Measurements from ENCODE around the gene MCTP1.
"Not testable (repeated sequence)": the region's sequence is repeated elsewhere in the genome, so short reads cannot be mapped to it uniquely, and the experiment has no call there.

Gene MCTP1

GRCh38 chr5:95229646-95230045, 55.2 kb downstream of the MCTP1 start:
- H3K4me1 Mint-ChIP-seq: no peaks in the 10 kb centered on the region
- DNase-seq (no peak), ATAC-seq (no peak)
- no peak overlapping the region for H3K27ac Mint-ChIP-seq
- H3K27me3 Mint-ChIP-seq: no peaks in the 10 kb centered on the region
- no peak overlapping the region for H3K4me3 Mint-ChIP-seq
- no peaks in the 10 kb centered on the region for H3K36me3 Mint-ChIP-seq (ENCODE audit: low read depth)
- peaks cover 4% of the 10 kb centered on the region for H3K9me3 Mint-ChIP-seq

DNA sequence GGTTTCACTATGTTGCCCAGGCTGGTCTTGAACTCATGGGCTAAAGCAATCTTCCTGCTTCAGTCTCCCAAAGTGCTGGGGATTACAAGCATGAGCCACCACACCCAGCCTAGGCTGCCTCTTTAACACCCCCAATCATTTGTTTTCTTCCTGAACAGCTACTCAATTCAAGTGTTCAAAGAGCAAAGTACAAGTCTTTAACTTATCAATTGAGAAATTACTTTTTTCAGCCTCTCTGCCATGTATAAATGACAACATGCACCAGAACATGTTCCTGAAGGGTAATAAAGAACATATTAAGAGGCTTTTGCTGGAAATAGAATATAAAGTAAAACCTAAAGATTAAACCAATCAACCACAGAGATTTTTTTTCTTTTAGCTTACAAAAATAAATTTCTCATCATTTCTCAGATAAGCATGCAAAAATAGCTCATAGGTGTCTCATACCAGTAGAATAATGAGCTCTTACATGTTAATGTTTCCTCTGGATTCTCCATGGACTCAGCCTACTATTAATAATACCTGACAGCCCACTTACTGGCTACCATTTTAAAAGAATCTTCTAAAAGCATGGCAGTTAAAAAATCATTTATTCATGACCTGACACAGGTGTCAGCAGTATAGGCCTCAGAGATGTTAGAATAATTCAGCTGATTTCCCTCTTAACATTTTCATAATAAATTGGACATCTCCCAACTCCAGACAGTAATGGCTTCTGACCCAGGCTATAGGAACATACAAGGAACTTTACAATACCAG, 60.0 kb downstream of the MCTP1 start:
- DNase-seq: no peak
- no peak overlapping the region for H3K27ac Mint-ChIP-seq
- H3K36me3 Mint-ChIP-seq (ENCODE audit: low read depth): no peaks in the 10 kb centered on the region
- H3K4me3 Mint-ChIP-seq: no peak overlapping the region
- ATAC-seq: no peak
- no peaks in the 10 kb centered on the region for H3K9me3 Mint-ChIP-seq
- H3K27me3 Mint-ChIP-seq: no peaks in the 10 kb centered on the region
- H3K4me1 Mint-ChIP-seq: no peaks in the 10 kb centered on the region

DNA sequence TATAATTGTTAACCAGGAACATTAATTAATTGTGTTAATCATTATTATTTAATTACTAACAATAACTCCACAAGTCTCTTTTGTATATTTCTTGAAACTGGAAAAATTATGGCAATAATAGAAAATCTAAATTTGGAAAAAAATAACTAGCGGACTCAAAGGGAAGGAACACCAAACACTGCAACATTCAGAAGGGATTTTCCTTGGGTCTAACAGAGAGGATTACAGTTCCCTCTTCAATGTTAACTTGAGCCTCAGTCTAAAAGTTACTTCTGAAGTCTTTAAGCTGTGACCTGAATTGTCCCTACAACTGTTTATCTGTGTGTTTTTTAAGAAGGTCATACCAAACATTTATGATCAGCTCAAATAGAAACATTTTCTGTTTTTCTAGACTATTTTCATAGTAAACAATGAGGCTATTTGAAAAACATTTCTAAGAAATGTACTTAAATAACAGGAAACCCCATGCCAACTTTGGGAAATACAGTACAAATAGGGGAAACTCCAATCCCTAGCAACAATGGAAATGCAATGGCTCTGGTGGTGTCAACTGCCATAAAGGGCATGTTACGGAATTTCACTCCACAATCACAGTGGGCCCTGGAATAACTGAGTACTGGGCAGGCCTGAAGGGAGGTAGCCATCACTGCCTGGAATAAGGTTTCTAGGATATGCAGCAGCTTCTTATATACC, 61.2 kb downstream of the MCTP1 start:
- Mint-ChIP-seq H3K27ac (no peak overlapping the region), H3K27me3 (no peaks in the 10 kb centered on the region), H3K9me3 (no peaks in the 10 kb centered on the region), H3K4me3 (no peak overlapping the region), H3K4me1 (no peaks in the 10 kb centered on the region), H3K36me3 (ENCODE audit: low read depth) (no peaks in the 10 kb centered on the region)
- ATAC-seq (no peak), DNase-seq (no peak)

- no peak for DNase-seq
- Mint-ChIP-seq H3K36me3 (ENCODE audit: low read depth) (no peaks in the 10 kb centered on the region), H3K4me3 (no peak overlapping the region), H3K4me1 (no peaks in the 10 kb centered on the region), H3K27ac (no peak overlapping the region), H3K27me3 (no peaks in the 10 kb centered on the region), H3K9me3 (no peaks in the 10 kb centered on the region)
- no peak for ATAC-seq
Measured at GRCh38 chr5:95222836-95223235, 62.1 kb downstream of the MCTP1 start.

DNA sequence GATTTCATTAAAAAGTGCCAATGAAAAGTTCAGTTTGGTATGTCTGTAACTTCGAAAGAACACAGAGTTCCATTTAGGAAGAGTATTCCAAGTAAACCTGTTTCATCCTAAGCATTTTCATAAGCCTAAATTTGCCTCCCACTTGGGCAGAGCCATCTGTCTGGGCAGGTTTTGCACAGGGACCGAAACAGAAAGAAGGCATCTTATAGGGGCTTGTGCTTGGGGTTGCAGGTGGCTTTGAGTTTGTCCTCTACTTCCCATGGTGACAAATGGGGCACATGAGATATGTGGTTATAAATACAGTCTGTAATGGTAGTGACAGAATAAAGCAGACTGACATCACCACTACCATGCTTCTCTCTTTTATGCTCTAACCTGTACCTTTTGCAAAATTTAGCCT, 63.7 kb downstream of the MCTP1 start:
- H3K9me3 Mint-ChIP-seq: no peaks in the 10 kb centered on the region

GRCh38 chr5:95220381-95220780, 64.5 kb downstream of the MCTP1 start:
- no peaks in the 10 kb centered on the region for H3K36me3 Mint-ChIP-seq (ENCODE audit: low read depth)
- H3K27me3 Mint-ChIP-seq: no peaks in the 10 kb centered on the region
- no peak overlapping the region for H3K4me3 Mint-ChIP-seq
- ATAC-seq: no peak
- no peak overlapping the region for H3K27ac Mint-ChIP-seq
- H3K4me1 Mint-ChIP-seq: no peaks in the 10 kb centered on the region
- no peaks in the 10 kb centered on the region for H3K9me3 Mint-ChIP-seq
- no peak for DNase-seq

More for the DNA sequence above, 63.7 kb downstream of the MCTP1 start:
- DNase-seq (no peak), ATAC-seq (no peak)
- Mint-ChIP-seq H3K4me1 (no peaks in the 10 kb centered on the region), H3K4me3 (no peak overlapping the region), H3K36me3 (ENCODE audit: low read depth) (no peaks in the 10 kb centered on the region), H3K27ac (no peak overlapping the region), H3K27me3 (no peaks in the 10 kb centered on the region)

DNA sequence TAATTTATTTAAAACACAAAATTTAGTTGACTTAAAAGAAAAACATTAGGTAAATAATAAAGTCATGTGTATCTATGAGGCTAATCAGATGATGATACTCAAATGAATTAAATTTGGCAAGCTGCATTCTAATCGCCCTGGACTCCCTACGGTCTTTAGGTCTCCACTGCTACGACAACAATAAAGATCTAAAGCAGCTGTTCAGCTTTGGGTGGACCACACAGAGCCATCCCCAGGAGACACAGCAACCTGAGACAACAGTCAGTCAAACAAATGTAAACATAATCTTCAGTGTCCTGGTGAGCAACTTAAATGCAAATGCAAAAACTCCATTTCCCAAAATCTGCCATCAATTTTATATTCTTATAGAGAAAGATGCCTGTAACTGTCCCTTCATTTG, 65.5 kb downstream of the MCTP1 start:
- H3K9me3 Mint-ChIP-seq: no peaks in the 10 kb centered on the region
- H3K4me1 Mint-ChIP-seq: no peaks in the 10 kb centered on the region
- H3K27ac Mint-ChIP-seq: no peak overlapping the region
- ATAC-seq: no peak
- no peak overlapping the region for H3K4me3 Mint-ChIP-seq
- peaks cover 1% of the 10 kb centered on the region for H3K27me3 Mint-ChIP-seq
- H3K36me3 Mint-ChIP-seq (ENCODE audit: low read depth): no peaks in the 10 kb centered on the region
- no peak for DNase-seq

DNA sequence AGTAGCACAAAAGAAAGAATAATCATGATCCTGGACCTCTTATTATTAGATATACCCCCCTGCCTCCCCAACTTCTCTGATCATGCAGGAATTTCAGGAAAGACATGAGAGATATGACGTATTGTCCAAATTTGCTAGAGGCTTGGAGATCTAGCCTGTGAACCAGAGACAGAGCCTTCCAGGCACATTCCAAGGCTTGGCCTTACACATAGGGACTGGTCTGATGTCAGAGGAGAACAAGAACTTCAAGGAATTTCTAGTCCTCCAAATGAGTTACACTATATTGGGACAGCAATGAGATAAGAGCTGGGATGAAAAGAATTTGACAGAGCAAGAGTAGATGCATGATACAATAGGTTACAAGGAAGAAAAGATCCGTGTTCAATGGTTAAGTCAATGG, 67.0 kb downstream of the MCTP1 start:
- Mint-ChIP-seq H3K27me3 (peaks cover 1% of the 10 kb centered on the region), H3K36me3 (ENCODE audit: low read depth) (no peaks in the 10 kb centered on the region), H3K4me3 (no peak overlapping the region), H3K4me1 (no peaks in the 10 kb centered on the region), H3K9me3 (no peaks in the 10 kb centered on the region), H3K27ac (no peak overlapping the region)
- no peak for DNase-seq
- no peak for ATAC-seq

GRCh38 chr5:95217351-95217750, 67.5 kb downstream of the MCTP1 start:
- Mint-ChIP-seq H3K27ac (no peak overlapping the region), H3K4me1 (no peaks in the 10 kb centered on the region), H3K4me3 (no peak overlapping the region), H3K9me3 (no peaks in the 10 kb centered on the region), H3K27me3 (peaks cover 1% of the 10 kb centered on the region), H3K36me3 (ENCODE audit: low read depth) (no peaks in the 10 kb centered on the region)
- DNase-seq (no peak), ATAC-seq (no peak)

DNA sequence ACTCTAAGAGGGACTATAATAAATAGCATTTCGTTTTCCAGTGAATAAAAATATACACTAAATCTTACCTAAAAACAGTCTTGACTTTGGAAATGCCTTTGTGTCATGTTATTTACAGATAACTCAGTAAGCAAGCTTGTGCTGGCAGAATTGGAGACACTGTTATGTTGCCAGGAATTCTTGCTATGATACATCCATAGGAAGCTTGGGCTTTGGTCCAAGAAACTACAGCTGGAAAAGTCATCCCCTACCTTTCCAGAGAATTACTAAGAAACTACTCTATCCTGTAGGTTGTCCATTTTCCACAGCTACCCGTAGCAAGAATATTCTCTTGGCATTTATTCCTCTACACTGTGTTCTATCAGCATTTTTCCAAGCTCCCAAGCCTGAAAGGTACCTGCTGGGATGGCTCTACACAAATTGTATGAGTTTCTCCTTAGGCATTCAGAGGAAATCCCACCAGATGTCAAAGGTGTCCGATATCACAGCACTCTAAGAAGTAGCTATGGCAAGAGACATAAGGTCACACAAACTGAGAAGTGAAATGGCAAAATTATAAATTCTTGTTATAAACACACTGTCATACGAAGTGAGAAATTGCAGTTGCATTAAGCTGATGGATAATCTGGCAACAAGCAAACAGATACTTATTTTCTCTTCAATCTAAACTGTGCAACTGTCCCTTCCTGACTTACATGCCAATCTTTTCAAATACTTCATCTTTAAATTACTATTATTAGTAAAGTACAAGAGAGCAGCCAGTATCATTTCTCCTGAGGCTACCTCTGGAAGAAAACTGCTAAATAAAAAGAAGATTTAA, 68.5 kb downstream of the MCTP1 start:
- ATAC-seq (no peak), DNase-seq (no peak)
- H3K4me1 Mint-ChIP-seq: no peaks in the 10 kb centered on the region
- H3K36me3 Mint-ChIP-seq (ENCODE audit: low read depth): no peaks in the 10 kb centered on the region
- H3K27me3 Mint-ChIP-seq: peaks cover 1% of the 10 kb centered on the region
- no peak overlapping the region for H3K4me3 Mint-ChIP-seq
- no peak overlapping the region for H3K27ac Mint-ChIP-seq
- peaks cover 6% of the 10 kb centered on the region for H3K9me3 Mint-ChIP-seq

DNA sequence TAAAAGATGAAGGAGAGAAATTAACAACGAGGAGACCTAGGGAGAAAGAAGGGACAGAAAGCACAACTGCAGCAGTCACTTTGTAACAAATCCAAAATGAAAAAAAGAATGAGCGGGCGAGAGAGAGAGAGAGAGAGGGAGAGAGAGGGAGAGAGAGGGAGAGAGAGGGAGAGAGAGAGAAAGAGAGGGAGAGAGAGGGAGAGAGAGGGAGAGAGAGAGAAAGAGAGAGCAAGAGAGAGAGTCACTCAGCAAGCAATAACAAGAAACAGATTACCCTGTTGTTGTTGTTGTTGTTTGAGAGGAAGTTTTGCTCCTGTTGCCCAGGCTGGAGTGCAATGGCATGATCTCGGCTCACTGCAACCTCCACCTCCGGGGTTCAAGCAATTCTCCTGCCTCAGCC, 77.1 kb downstream of the MCTP1 start:
- H3K36me3 Mint-ChIP-seq (ENCODE audit: low read depth); DNase-seq; H3K27me3 Mint-ChIP-seq; H3K27ac Mint-ChIP-seq; ATAC-seq; H3K4me1 Mint-ChIP-seq; H3K4me3 Mint-ChIP-seq: not testable (repeated sequence)
- peaks cover 12% of the 10 kb centered on the region for H3K9me3 Mint-ChIP-seq

DNA sequence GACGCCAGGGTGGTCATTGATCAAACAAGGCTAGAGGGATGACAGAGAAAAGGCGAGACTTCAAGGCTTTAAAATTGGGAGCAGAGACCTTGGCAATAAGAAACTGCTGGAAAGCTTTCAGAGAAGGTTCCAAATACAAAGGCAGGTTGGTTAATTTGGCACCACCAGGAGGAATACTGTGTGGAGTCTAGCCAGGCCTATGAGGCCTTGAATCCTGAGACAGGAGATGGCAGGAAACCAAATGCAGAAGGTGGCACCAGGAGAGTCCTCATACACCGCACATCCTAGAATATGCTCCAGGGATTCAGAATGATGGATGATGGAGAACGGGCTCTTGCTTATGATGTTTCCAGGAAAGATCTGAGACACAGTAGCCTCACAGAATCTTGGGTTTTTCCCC, 90.0 kb downstream of the MCTP1 start:
- no peak for DNase-seq
- no peak overlapping the region for H3K27ac Mint-ChIP-seq
- H3K4me3 Mint-ChIP-seq: no peak overlapping the region
- H3K4me1 Mint-ChIP-seq: no peaks in the 10 kb centered on the region
- ATAC-seq: no peak
- H3K27me3 Mint-ChIP-seq: no peaks in the 10 kb centered on the region
- H3K9me3 Mint-ChIP-seq: no peaks in the 10 kb centered on the region
- no peaks in the 10 kb centered on the region for H3K36me3 Mint-ChIP-seq (ENCODE audit: low read depth)

DNA sequence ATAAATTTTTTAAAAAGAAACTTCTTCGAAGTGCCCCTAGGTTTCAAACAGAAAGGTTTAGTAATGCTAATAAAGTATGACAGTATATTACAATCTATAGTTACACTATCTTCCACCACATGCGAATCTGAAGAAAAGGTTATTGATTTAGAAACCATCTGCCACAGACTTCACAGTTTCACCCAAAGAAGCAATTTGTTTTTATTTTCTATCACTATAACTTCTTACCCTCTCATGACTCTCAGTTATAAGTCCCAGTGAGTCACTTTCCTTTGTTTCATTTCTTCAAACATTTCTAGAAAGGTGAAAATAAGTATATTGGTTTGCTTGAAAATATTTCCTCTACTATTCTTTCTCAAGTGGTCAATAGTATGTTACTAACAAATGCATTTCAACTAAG, 93.6 kb downstream of the MCTP1 start:
- no peak overlapping the region for H3K27ac Mint-ChIP-seq
- H3K36me3 Mint-ChIP-seq (ENCODE audit: low read depth): no peaks in the 10 kb centered on the region
- ATAC-seq: no peak
- no peak overlapping the region for H3K4me3 Mint-ChIP-seq
- no peaks in the 10 kb centered on the region for H3K9me3 Mint-ChIP-seq
- H3K4me1 Mint-ChIP-seq: no peaks in the 10 kb centered on the region
- no peaks in the 10 kb centered on the region for H3K27me3 Mint-ChIP-seq
- no peak for DNase-seq

DNA sequence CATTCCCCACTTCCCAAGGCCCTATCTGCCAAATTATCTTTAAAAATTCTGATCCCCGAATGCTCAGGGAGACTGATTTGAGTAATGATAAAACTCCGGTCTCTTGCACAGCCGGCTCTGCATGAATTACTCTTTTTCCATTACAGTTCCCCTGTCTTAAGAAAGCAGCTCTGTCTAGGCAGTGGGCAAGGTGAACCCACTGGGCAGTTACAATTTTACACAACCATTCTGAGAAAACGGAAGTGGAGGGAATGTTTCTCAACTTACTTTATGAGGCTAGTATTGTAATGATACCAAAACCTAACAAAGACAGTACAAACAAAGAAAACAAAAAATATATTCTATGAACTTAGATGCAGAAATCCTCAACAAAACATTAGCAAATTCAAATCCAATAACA, 100.0 kb downstream of the MCTP1 start:
- Mint-ChIP-seq H3K27ac (no peak overlapping the region), H3K36me3 (ENCODE audit: low read depth) (no peaks in the 10 kb centered on the region), H3K27me3 (no peaks in the 10 kb centered on the region), H3K4me3 (no peak overlapping the region), H3K4me1 (no peaks in the 10 kb centered on the region), H3K9me3 (no peaks in the 10 kb centered on the region)
- ATAC-seq (no peak), DNase-seq (no peak)

DNA sequence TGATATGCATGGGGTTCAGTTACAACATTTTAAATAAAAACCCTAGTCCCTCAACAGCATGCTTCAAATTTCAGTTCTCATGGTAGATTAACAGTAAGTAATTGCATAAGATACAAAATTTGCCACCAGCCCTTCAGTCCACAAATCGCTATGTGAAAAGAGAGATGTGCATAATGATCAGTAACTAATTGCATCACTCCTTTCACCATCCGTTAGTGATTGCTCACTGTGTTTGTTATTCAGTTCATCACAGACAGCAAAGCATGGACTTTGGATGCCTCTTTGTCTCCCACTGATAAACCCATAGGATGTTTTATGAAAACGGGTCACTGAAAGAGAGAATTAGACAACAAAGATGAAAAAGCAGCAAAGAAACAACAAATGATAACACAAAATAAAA, 103.2 kb downstream of the MCTP1 start:
- ATAC-seq: no peak
- H3K4me3 Mint-ChIP-seq: no peak overlapping the region
- no peaks in the 10 kb centered on the region for H3K27me3 Mint-ChIP-seq
- H3K4me1 Mint-ChIP-seq: no peaks in the 10 kb centered on the region
- no peaks in the 10 kb centered on the region for H3K9me3 Mint-ChIP-seq
- no peaks in the 10 kb centered on the region for H3K36me3 Mint-ChIP-seq (ENCODE audit: low read depth)
- DNase-seq: no peak
- H3K27ac Mint-ChIP-seq: no peak overlapping the region
